Heart left ventricle (tissue), 13 donors: ENCODE data around the gene CD33.

Experiments
- CTCF ChIP-seq, 12 donors: fragments of 200-600 bp; sonication (generic) in 4 of 12; IDR thresholded peaks; one replicate each; pipeline versions ENCODE4 v1.5.0 to v1.8.0; 2018 to 2022; ENCODE audit warnings: antibody characterized with exemption in 12 of 12, mild to moderate bottlenecking in 5 of 12
- POLR2A ChIP-seq, 2 donors: fragments of 450-650 bp; IDR thresholded peaks; one replicate each; pipeline ENCODE4 v1.6.1; 2017; ENCODE audit warnings: antibody characterized with exemption in 2 of 2, mild to moderate bottlenecking in 2 of 2, moderate library complexity in 2 of 2
- donor health status: ischemic (EF 13 %, LVEDD 7.1; RV severe dilation, severe dysfunction).
- donor health status: DM: no; HTN: yes; CAD: no.
- donor health status: DM: no; HTN: no; CAD: no.
- donor health status: ischemic (EF 25% LVEDD 6.9; RV normal size, moderate dysfunction).
- donor health status: ischemic (EF 25% LVEDD 5.7; RV mildly dilated, moderate dysfunction).
- donor health status: ischemic (EF 35%, LVEDD 5.7; RV mildly dilated, moderate dysfunction).
- donor health status: nonischemic (EF 11% LVEDD 7.7; RV severe dilation, severe dysfunction).
- donor health status: DM: yes; HTN: yes; CAD: no.
- donor health status: PGD.
- donor health status: ischemic (EF 29% LVEDD 5.4; RV normal size, mild dysfunction).
- donor health status: nonischemic (EF 23%, LVEDD 6.1; RV moderate dilation, normal function).

GRCh38 chr19:51185868-51186215, 39.0 kb upstream of the CD33 start:
- TF ChIP-seq CTCF (IDR thresholded peaks at IDR 0.05) (no peak), POLR2A (IDR thresholded peaks at IDR 0.05) (no peak)
